Activated T-cell treated with anti-CD3 and anti-CD28 coated beads for 24 hours (primary cell): Measurements from ENCODE around the gene N4BP2.
A peak's percentile ranks its signal among the peaks of the same experiment; 100 is the strongest.
"Not testable (repeated sequence)": the region's sequence is repeated elsewhere in the genome, so short reads cannot be mapped to it uniquely, and the experiment has no call there.

Experiments
- DNase-seq: peaks from one replicate; pipeline ENCODE4 v3.0.0-alpha.2; 2020; ENCODE audit warnings: low read depth

The N4BP2 gene

DNA sequence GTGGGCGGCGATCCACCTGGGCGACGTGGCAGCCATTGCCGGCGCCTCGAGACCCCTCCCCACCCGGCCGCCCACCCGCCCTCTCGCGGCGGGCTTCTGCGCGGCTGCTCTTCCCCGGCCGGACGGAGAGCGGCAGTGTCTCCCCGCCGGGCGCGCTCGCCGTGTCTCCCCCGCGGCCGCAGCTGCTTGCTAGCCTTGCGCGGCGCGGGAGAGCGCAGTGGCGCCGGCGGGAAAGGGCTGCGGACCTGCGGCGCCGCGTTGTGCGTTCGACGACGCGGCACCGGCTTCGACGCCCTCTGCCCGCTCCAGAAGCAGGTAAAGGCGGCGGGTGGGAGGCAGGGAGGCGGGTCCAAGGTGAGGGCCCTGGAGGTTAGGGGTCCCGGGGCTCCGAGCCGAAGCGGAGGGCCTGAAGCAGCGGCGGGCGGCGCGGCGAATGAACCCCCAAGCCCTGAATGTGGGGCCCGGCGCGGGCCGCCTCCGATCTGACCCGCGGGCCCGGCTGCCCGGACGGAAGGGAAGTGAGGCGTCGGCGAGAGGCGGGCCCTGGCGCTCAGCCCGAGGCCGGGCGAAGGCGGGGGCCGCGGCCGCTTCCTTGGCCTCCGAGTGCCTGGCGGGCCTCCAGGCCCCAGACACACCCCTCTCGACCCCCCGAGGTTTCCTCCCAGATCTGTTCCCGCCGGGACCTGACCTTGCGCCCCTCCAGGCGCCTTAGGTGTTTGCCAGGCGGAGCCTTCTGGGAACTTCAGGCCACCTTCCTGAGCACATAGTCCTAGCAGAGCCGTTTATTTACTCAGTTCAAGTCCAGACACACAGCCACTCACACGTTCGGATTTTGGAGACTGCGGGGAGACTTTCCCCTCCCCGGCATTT, at the start of gene N4BP2:
Gene N4BP2 (plus strand): TSS at position 135 of the 870 bp plus-strand sequence. CDS start 40,491 bp downstream, outside the sequence.
- DNase-seq: peak; percentile 62

DNA sequence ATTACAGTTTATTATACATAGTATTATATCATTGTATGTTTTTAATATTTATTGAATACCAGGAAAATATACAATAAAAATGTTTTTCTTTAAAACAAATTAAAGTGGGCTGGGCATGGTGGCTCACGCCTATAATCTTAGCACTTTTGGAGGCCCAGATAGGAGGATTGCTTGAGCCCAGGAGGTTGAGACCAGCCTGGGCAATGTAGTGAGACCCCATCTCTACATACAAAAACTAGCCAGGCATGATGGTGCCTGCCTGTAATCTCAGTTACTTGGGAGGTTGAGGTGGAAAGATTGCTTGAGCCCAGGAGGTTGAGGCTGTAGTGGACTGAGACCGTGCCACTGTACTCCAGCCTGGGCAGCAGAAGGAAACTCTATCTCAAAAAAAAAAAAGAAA, 40.6 kb upstream of the N4BP2 start:
- DNase-seq: no peak

DNA sequence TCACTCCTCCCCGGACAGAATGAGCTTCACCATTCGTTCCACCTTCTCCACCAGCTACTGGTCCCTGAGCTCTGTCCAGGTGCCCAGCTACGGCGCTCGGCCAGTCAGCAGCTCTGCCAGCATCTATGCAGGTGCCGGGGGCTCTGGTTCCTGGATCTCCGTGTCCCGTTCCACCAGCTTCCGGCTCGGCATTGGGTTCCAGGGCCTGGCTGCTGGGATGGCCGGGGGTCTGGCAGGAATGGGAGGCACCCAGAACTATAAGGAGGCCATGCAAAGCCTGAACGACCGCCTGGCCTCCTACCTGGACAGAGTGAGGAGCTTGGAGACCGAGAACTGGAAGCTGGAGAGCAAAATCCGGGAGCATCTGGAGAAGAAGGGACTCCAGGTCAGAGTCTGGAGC, 36.4 kb upstream of the N4BP2 start:
- no peak for DNase-seq

DNA sequence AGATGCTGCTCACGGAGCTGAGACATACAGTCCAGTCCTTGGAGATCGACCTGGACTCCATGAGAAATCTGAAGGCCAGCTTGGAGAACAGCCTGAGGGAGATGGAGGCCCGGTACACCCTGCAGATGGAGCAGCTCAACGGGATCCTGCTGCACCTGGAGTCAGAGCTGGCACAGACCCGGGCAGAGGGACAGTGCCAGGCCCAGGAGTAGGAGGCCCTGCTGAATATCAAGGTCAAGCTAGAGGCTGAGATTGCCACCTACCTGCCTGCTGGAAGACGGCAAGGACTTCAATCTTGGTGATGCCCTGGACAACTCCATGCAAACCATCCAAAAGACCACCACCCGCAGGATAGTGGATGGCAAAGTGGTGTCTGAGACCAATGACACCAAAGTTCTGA, 35.5 kb upstream of the N4BP2 start:
- not testable (repeated sequence) for DNase-seq

DNA sequence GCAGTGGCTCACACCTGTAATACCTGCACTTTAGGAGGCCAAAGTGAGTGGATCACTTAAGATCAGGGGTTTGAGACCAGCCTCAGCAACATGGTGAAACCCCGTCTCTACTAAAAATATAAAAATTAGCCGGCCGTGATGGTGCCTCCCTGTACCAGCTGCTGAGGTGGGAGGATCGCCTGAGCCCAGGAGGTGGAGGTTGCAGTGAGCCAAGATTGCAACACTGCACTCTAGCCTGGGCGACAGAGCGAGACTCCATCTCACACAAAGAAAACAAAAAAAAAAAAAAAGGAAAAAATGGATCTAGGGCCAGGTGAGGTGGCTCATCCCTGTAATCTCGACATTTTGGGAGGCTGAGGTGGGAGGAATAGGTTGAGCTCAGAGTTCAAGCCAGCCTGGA, 32.6 kb upstream of the N4BP2 start:
- not testable (repeated sequence) for DNase-seq

DNA sequence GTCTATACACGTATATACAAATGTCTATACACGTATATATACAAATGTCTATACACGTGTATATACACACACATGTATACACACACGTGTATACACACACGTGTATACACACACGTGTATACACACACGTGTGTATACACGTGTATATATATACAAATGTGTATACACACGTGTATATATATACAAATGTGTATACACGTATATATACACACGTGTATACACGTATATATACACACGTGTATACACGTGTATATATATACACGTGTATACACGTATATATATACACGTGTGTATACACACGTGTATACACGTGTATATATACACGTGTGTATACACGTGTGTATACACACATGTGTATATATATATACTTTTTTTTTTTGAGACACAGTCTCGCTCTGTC, 23.9 kb upstream of the N4BP2 start:
- DNase-seq: no peak

DNA sequence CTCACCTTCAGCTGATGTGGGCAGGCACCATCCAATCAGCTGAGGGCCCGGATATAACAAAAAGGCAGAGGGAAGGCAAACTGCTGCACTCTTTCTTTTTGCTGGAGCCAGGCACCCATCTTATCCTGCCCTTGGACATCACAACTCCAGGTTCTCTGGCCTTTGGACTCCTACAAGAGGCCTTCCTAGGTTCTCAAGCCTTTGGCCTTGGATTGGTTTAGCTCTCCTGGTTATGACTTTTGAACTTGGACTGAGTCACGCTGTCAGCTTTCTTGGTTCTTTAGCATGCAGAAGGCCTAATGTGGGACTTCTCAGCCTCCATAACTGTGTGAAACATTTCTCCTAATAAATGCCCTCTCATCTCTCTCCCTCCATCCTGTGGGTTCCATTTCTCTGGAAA, 23.0 kb upstream of the N4BP2 start:
- DNase-seq: no peak

DNA sequence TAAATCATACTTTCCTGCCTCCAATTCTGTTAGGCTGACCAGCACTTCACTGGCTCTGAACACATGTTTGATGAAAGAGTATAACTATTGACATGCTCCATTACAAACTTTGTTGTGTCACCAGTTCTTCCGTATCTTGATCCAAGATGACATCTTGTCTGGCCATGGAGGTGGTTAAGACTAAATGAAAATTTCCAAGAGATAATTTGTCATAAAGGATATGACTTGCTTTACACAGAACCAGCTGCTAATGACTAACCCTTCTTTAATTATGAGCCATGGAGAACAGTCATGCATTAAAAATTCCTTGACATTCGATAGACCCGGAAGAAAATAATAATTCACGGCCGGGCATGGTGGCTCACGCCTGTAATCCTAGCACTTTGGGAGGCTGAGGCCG, 17.7 kb upstream of the N4BP2 start:
- no peak for DNase-seq

DNA sequence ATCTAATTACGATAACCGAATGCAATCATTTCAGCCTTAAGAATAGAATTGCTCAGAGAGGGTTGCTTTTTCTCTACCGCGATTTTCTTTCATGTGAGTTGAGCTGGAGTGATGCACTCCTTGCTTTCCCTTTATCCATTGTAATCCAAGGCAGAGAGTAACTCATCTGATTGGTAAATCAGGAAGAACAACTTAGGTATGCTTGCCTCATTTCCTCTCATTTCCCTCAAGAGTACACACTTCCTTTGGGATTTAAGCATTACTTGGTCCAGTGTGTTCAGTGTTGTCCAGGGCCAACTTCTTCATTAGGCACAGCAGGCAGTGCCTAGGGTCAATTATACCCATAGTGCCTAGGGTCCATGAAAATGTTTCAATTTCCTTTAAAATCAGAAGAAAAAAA, 15.7 kb upstream of the N4BP2 start:
- no peak for DNase-seq

DNA sequence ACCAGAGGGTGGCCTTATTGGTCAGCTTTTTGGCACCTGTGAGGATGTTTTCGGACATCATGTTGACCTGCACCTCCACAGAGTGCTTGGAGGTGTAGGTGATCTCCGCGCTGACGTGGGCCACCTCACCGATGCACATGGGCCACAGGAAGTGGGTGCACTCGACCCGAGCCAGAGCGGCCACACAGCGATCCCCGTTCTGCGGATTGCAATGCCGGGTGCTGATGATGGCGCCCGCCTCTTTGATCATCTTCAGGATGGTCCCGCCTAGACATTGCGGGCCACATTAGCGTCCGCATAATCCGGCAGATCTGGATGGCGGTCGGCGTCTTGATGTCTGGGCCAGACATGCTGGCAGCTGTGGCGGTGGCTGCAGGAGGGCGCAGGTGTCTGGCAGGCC, 12.9 kb upstream of the N4BP2 start:
- no peak for DNase-seq

DNA sequence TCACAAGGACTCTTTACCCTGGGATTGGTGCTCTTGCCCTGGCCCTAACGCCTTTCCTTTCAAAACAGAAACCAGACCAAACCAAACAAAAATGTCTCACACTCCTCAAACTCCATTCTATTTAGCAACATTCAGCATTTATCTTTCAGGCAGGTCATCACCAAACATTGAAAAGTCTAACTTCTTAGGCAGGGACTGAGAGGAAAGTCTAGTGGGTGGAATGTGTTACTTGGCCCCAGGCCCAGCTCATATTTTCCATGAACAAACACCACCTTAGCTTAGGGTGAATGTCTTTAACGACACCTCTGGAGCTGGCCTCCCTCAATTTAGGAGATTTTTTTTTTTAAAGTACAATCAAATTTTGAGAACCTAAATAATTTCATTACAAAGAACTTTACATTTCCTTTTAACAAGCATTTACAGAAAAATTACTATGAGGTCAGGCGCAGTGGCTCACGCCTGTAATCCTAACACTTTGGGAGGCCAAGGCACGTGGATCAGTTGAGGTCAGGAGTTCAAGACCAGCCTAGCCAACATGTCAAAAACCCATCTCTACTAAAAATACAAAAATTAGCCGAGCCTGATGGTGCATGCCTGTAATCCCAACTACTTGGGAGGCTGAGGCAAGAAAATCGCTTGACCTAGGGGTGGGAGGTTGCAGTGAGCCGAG, 10.2 kb upstream of the N4BP2 start:
- DNase-seq: peak; percentile 33

DNA sequence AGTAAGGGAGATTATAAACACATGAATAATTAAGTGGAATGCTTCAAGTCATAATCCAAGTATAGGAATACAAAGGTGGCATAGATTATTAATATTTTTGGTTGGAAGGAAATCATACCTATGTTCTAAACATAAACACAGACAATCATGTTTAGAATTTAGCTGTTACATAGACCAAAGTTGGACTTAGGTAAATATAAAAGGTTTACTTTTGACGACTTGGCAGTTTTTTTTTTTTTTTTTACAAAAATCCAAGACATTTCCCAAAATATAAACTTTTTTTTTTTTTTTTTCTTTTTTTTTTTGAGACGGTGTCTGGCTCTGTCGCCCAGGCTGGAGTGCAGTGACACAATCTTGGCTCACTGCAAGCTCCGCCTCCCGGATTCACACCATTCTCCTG, 3.5 kb upstream of the N4BP2 start:
- DNase-seq: no peak

DNA sequence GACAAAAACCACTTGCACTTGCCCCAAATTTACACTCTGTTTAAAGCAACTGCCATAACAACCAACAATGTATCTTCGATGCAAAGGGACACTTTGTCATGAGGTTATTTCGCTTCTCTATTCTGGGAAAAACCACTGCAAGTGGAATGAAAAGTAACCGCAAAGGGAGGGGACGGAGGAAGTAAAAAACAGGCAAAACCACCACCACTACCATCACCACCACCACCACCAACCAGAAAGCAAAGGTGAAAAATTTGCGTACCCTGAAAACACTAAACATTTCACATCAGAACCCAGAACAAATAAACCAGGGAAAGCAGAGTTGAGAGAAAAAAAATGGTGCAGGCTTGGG, 1.2 kb upstream of the N4BP2 start:
- peak; percentile 28 for DNase-seq

DNA sequence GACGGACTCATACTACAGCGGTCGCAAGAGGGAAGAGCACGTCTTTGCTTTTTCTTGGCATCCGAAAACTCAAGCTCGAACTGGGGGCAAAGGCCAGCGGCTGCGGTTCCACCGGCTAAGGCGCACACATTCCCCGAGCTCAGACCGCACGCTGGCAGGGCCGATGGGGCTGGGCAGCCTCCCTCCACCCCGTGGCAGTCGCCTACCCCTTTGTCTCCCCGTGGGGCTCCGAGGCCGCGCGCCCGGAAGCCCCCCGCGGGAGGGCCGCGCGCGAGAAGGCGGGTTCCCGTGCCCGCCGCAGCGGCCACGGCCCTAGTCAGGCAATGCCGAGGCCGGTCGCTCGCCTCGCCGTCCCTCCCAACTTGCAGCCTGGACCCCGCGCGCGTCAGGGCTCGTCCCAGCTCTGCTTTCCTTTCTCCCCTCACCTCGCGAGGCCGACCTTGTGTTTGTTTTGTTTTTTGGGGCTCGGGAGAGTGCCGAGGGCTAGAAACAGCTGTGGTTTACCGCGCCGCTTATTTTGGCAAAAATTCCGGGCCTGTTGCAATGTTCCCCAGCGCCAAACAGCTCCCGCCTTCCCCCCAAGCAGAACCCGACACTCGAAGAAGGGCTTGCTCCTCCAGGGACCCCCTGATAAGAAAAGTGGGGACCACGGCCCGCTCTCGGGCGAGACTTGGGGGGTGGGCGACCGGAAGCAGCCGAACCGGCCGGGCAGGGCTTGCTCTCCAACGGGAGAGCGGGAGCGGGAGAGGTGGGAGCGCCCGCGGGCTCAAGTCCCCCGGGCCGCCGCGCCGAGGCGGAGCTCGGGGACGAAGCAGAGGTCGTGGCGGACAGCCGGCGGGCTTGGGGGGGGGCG, 561 bp upstream of the N4BP2 start:
- DNase-seq: peak; percentile 33

DNA sequence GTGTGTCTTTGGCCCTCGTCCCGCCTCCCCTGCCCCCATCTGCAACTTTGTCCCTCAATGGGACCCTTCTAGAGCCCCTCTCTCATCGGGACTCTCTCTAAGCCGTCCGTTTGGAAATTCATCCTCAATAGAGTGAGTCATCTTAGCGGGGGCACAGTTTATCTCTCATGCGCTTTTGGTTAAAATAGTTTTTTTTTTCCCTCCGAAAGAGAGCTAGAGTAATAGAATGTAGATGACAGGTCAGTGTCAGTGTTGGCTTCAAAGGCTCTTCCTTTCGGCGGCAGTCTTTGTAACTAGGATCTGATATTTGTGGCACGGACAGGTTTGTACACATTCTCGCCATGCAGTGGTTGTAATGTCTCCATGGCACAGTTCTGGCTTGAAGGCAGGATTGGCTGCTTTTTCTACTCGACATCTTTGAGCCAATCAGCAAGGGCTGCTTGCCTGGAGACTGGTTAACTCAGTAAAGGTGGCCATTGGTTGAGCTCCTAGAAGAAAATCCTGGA, 989 bp downstream of the N4BP2 start:
- DNase-seq: peak; percentile 67

DNA sequence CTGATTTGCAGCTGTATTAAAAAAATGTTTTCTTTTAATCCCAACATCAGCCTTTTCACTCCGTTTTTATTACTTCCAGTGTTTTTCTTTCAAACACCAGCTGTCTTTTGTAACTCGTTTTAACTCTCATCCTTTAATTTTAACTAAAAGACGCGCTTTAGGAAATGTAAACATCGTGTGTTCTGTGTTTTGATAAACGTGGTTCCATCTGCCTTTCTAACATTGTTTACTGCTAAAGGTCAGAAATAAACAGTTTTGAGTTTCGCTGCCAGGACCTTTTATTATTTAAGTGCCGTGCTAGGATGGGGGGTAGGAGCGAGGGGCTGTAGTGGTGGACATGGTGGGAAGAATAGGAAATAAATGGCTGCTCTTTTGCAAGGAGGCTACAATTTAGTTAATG, 1.5 kb downstream of the N4BP2 start:
- no peak for DNase-seq

DNA sequence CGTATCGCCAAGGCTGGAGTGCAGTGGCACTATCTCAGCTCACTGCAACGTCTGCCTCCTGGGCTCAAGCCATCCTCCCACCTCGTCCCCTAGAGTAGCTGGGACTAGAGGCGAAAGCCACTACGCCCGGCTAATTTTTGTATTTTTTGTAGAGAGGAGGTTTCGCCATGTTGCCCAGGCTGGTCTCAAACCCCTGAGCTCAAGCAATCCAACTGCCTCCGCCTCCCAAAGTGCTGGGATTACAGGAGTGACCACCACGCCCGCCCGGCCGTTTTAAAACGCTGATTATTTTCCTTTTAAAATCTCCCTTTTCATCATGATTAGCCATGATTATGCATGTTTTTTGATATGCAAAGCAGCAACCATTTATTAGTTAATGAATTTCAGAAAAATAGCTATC, 2.2 kb downstream of the N4BP2 start:
- DNase-seq: no peak

DNA sequence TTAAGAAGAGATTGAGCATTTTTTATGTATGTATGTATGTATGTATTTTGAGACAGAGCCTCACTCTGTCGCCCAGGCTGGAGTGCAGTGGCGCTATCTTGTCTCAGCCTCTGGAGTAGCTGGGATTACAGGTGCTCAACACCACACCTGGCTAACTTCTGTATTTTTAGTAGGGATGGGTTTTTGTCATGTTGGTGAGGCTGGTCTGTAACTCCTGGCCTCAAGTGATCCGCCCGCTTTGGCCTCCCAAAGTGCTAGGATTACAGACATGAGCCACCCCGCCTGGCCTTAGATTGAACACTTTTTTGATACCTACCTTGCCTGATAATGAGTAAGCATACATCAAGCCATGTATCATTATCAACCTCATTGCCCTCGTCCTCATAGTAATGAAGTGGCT, 2.7 kb downstream of the N4BP2 start:
- DNase-seq: no peak

DNA sequence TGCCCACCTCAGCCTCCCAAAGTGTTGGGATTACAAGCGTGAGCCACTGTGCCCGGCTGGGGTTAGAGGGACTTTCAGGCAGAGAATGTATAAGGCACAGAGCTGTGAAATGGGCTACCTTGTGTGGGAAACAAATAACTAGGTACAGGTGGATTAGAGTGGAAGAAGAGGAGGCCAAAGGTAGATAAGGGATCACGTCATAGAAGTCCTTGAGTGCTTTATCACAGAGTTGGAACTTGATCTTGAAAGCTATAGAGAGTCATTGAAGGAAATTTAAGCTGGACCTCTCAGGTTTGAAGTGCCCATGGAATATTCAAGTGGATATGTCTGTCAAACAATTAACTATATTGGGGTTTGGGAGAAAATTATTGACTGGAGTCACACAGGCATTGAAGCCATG, 8.4 kb downstream of the N4BP2 start:
- DNase-seq: no peak

DNA sequence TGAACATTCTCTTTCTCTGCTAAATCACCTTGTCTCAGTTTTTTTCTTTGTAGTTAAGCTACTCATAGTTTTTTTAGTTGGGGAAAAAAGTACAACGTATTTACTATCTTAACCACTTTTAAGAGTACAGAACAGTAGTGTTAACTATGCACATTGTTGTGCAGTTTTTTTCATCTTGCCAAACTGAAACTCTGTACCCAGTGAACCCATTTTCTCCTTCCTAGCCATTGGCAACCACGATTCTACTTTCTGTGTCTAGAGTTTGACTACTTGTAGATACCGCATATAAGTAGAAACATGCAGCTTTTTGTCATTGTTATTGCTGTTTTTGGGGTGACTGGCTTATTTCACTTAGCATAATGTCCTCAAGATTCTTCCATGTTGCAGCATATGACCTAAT, 10.0 kb downstream of the N4BP2 start:
- no peak for DNase-seq

DNA sequence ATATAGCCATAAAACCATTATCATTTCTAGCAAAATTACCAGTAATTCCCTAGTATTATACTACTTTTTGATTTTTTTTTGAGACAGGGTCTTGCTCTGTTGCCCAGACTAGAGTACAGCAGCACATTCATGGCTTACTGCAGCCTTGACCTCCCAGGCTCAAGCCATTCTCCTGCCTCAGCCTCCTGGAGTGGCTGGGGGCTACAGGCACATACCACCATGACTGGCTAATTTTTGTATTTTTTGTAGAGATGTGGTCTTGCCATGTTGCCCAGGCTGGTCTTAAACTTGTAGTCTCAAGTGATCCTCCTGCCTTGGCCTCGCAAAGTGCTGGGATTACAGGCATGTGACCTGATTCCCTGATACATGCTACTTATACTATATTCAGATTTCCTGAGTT, 13.7 kb downstream of the N4BP2 start:
- no peak for DNase-seq

DNA sequence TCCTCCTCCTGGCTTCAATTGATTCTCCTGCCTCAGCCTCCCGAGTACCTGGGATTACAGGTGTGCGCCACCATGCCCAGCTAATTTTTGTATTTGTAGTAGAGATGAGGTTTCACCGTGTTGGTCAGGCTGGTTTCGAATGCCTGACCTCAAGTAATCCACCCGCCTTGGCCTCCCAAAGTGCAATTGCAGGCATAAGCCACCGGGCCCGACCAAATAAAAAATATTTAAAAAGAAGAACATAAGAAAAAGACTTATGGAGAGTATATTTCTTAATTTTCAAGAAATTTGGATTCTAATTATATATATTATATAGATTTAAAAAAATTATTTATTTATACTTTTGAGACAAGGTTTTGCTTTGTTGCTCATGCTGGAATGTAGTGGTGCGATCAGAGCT, 29.8 kb downstream of the N4BP2 start:
- DNase-seq: no peak
